Mesendoderm (in vitro differentiated cells): ENCODE measurements around the gene EPHB2.

Experiments
- DNase-seq: peaks from one replicate; pipeline ENCODE4 v3.0.0; 2013
- H2AK5ac ChIP-seq: 2 replicates; pipeline ENCODE4 v1.6.1; 2013; ENCODE audit warnings: low read length, inconsistent platforms
- H2BK120ac ChIP-seq: 2 replicates; pipeline ENCODE4 v1.6.1; 2013; ENCODE audit warnings: low read depth, mild to moderate bottlenecking, low read length, moderate library complexity, mixed read lengths
- H2BK15ac ChIP-seq: replicated peaks from 2 replicates; pipeline ENCODE4 v1.6.1; 2013; ENCODE audit warnings: low read depth, mild to moderate bottlenecking, moderate library complexity
- H2BK5ac ChIP-seq: 2 replicates; pipeline ENCODE4 v1.6.1; 2013; ENCODE audit warnings: low read length, inconsistent platforms
- H3K18ac ChIP-seq: 2 replicates; pipeline ENCODE4 v1.6.1; 2013; ENCODE audit warnings: mild to moderate bottlenecking, low read length, mixed read lengths
- H3K23ac ChIP-seq: one replicate; pipeline ENCODE4 v1.6.1; 2013; ENCODE audit warnings: low read length
- H3K27ac ChIP-seq: 2 replicates; pipeline ENCODE4 v1.5.1; 2013; ENCODE audit warnings: low read depth, mild to moderate bottlenecking, inconsistent platforms, low read length, moderate library complexity
- H3K27me3 ChIP-seq: 2 replicates; pipeline ENCODE4 v1.6.1; 2013; ENCODE audit warnings: low read length, control low read depth, mild to moderate bottlenecking, inconsistent platforms; ENCODE audit not compliant: insufficient read depth, poor library complexity
- H3K36me3 ChIP-seq: 2 replicates; pipeline ENCODE4 v1.6.1; 2013; ENCODE audit warnings: low read length, inconsistent platforms; ENCODE audit not compliant: control insufficient read depth, insufficient read depth
- H3K4ac ChIP-seq: one replicate; pipeline ENCODE4 v1.6.1; 2013; ENCODE audit warnings: low read depth, mild to moderate bottlenecking, low read length, moderate library complexity
- H3K4me1 ChIP-seq: 2 replicates; pipeline ENCODE4 v1.6.1; 2013; ENCODE audit warnings: low read depth, low read length, inconsistent platforms; ENCODE audit not compliant: control insufficient read depth
- H3K4me2 ChIP-seq: 2 replicates; pipeline ENCODE4 v1.6.1; 2013; ENCODE audit warnings: low read length
- H3K4me3 ChIP-seq: 2 replicates; pipeline ENCODE4 v1.5.1; 2013; ENCODE audit warnings: mild to moderate bottlenecking, low read length
- H3K56ac ChIP-seq: one replicate; pipeline ENCODE4 v1.6.1; 2013; ENCODE audit warnings: low read length
- H3K79me1 ChIP-seq: 2 replicates; pipeline ENCODE4 v1.6.1; 2013; ENCODE audit warnings: low read length, inconsistent platforms
- H3K79me2 ChIP-seq: 2 replicates; pipeline ENCODE4 v1.6.1; 2013; ENCODE audit warnings: mild to moderate bottlenecking, low read length; ENCODE audit not compliant: control insufficient read depth, insufficient read depth
- H3K9ac ChIP-seq: 2 replicates; pipeline ENCODE4 v1.6.1; 2013; ENCODE audit warnings: low read length, inconsistent platforms
- H4K5ac ChIP-seq: one replicate; pipeline ENCODE4 v1.6.1; 2013; ENCODE audit warnings: low read length
- H4K8ac ChIP-seq: one replicate; pipeline ENCODE4 v1.6.1; 2013; ENCODE audit warnings: low read depth, mild to moderate bottlenecking, control low read depth, low read length, moderate library complexity
- WGBS: extraction: QIAGEN DNeasy Blood & Tissue Kit; methylation state at CpG from one replicate; pipeline ENCODE4 v1.1.7; 2013; ENCODE audit warnings: low lambda C conversion rate, missing lambda C conversion rate; ENCODE audit not compliant: insufficient coverage; ENCODE audit errors: extremely low coverage; 5-methylcytosine and 5-hydroxymethylcytosine counted together

The EPHB2 gene

GRCh38 chr1:22751124-22751531 lies 40.5 kb downstream of the EPHB2 start:
- Histone ChIP-seq H3K27me3 (no peaks in the 10 kb centered on the region), H4K8ac (no peak overlapping the region), H3K4me1 (peaks cover 8% of the 10 kb centered on the region), H2BK5ac (no peak overlapping the region), H3K18ac (no peak overlapping the region), H3K4ac (no peak overlapping the region), H3K79me2 (no peaks in the 10 kb centered on the region), H4K5ac (no peak overlapping the region), H2BK15ac (no peak overlapping the region), H2BK120ac (no peak overlapping the region), H3K27ac (no peak overlapping the region), H3K9ac (no peak overlapping the region), H3K4me2 (no peak overlapping the region), H3K36me3 (no peaks in the 10 kb centered on the region), H3K23ac (no peak overlapping the region), H3K4me3 (no peak overlapping the region), H3K79me1 (no peaks in the 10 kb centered on the region), H3K56ac (no peak overlapping the region), H2AK5ac (no peak overlapping the region)
- DNase-seq, result no peak
- WGBS, result no CpG with 5 or more reads among the region's 6 CpGs

DNA sequence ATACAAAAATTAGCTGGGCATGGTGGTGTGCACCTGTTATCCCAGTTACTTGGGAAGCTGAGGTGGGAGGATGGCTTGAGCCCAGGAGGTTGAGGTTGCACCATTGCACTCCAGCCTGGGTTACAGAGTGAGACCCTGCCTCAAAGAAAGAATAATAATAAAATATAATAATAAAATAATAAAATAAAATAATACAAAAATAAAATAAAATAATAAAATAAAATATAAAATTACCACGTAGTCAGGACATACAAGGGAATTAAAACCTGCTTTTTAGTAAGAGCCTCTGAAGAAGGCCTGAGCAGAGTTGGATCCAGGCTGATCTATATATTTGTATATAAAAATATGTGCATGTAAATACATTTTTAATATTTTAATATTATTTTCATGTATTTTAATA lies 41.7 kb downstream of the EPHB2 start:
- Histone ChIP-seq H2BK120ac (no peak overlapping the region), H3K4ac (no peak overlapping the region), H3K4me3 (no peak overlapping the region), H2BK15ac (no peak overlapping the region), H3K27me3 (no peaks in the 10 kb centered on the region), H3K4me1 (no peaks in the 10 kb centered on the region), H2AK5ac (no peak overlapping the region), H3K18ac (no peak overlapping the region), H4K5ac (no peak overlapping the region), H4K8ac (no peak overlapping the region), H3K36me3 (no peaks in the 10 kb centered on the region), H3K23ac (no peak overlapping the region), H3K56ac (no peak overlapping the region), H3K79me1 (no peaks in the 10 kb centered on the region), H2BK5ac (no peak overlapping the region), H3K27ac (no peak overlapping the region), H3K79me2 (no peaks in the 10 kb centered on the region), H3K9ac (no peak overlapping the region), H3K4me2 (no peak overlapping the region)
- no CpG with 5 or more reads among the region's 1 CpG for WGBS
- DNase-seq, result no peak

DNA sequence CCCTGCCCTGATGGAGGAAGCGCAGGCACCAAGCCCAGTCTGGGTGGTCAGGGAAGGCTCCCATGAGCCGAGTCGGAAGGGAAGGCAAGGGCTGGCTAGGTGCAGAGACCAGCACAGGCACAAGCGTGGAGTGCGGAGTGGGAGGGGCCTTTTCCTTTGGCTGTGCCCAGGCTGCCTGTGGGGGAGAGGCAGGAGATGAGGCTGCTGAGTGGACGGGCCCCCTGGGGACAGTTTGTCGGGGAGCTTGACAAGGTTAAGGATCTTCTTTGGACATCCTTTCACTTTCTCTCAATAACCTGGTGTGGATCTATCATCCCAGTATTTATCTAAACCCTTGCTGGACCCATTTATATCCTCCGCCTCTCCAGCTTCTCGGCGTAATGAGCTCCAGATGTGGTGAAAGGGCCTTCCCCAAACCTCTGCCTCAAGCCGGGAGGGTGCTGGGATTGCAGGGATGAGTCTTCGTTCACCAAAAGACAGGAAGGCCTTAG lies 42.9 kb downstream of the EPHB2 start:
- no peak for DNase-seq
- H3K27me3 ChIP-seq, result no peaks in the 10 kb centered on the region
- no peak overlapping the region for H3K4ac ChIP-seq
- H3K27ac ChIP-seq, result no peak overlapping the region
- H3K9ac ChIP-seq, result no peak overlapping the region
- H3K23ac ChIP-seq, result no peak overlapping the region
- H3K4me2 ChIP-seq, result no peak overlapping the region
- no peaks in the 10 kb centered on the region for H3K36me3 ChIP-seq
- H3K79me2 ChIP-seq, result no peaks in the 10 kb centered on the region
- H3K18ac ChIP-seq, result no peak overlapping the region
- no peaks in the 10 kb centered on the region for H3K79me1 ChIP-seq
- no peak overlapping the region for H4K8ac ChIP-seq
- WGBS, result no CpG with 5 or more reads among the region's 12 CpGs
- no peak overlapping the region for H2BK5ac ChIP-seq
- H4K5ac ChIP-seq, result no peak overlapping the region
- no peak overlapping the region for H2AK5ac ChIP-seq
- H2BK120ac ChIP-seq, result no peak overlapping the region
- no peaks in the 10 kb centered on the region for H3K4me1 ChIP-seq
- H3K56ac ChIP-seq, result no peak overlapping the region
- H2BK15ac ChIP-seq, result no peak overlapping the region
- no peak overlapping the region for H3K4me3 ChIP-seq

DNA sequence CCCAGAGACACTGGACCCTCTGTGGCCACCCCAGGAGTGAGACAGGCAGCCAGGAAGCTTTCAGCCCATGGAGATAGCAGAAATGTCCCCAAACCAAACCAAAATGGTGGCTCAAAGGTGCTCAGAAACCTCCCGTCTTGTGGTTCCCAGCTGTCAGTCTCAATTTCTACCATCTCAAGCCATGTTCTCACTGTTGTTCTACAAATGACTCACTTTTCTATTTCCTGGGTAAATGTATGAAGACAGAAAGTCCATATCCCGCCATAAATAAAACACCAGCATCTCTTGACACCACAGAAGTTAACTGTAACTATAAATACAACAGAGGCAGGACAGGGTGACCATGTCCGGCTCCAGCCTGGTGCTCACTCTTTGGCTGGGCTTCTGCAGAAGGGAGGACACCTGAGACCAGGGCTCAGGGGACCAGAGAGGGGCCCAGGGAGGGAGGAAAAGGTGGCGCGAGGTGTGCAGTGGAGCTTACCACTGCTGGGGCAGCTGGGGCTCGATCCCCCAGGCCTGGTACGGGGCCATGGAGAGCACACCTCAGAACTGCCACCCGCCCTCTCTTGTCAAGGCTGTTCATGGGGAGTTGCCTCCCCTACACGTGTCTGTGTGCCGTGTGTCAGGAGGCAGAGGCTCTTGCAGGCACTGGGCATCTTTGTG lies 43.6 kb downstream of the EPHB2 start:
- Histone ChIP-seq H3K23ac (no peak overlapping the region), H3K79me1 (no peaks in the 10 kb centered on the region), H2BK5ac (no peak overlapping the region), H3K36me3 (no peaks in the 10 kb centered on the region), H4K5ac (no peak overlapping the region), H3K56ac (no peak overlapping the region), H3K4me3 (no peak overlapping the region), H3K4me2 (no peak overlapping the region), H2AK5ac (no peak overlapping the region), H3K9ac (no peak overlapping the region), H3K27me3 (no peaks in the 10 kb centered on the region), H3K4me1 (no peaks in the 10 kb centered on the region), H3K18ac (no peak overlapping the region), H2BK15ac (no peak overlapping the region), H3K79me2 (no peaks in the 10 kb centered on the region), H3K4ac (no peak overlapping the region), H4K8ac (no peak overlapping the region), H3K27ac (no peak overlapping the region), H2BK120ac (no peak overlapping the region)
- WGBS, result no CpG with 5 or more reads among the region's 10 CpGs
- no peak for DNase-seq

DNA sequence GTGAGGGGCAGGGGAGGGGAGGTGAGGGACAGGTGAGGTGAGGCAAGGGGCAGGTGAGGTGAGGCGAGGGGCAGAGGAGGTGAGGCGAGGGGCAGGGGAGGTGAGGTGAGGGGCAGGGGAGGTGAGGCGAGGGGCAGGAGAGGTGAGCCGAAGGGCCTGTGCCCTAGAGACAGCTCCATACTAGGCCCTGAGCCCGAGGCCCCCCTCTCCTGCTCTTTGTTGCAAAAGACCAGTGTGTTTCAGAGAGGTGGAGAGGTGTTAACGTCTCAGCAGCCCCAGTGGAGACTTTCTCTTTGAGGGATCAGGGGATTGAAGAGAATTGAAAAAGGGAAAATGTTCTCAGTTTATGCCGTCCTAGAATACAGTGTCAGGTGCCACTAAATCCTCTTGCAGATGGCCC lies 44.2 kb downstream of the EPHB2 start:
- H4K5ac ChIP-seq, result no peak overlapping the region
- no peak overlapping the region for H2AK5ac ChIP-seq
- no peak overlapping the region for H4K8ac ChIP-seq
- no peak overlapping the region for H3K4ac ChIP-seq
- H2BK120ac ChIP-seq, result no peak overlapping the region
- no peak overlapping the region for H3K18ac ChIP-seq
- no peaks in the 10 kb centered on the region for H3K79me2 ChIP-seq
- no peak overlapping the region for H3K4me2 ChIP-seq
- H3K56ac ChIP-seq, result no peak overlapping the region
- no peak overlapping the region for H2BK5ac ChIP-seq
- no peaks in the 10 kb centered on the region for H3K36me3 ChIP-seq
- no peak overlapping the region for H2BK15ac ChIP-seq
- no peaks in the 10 kb centered on the region for H3K4me1 ChIP-seq
- WGBS, result no CpG with 5 or more reads among the region's 7 CpGs
- no peak overlapping the region for H3K27ac ChIP-seq
- DNase-seq, result no peak
- no peak overlapping the region for H3K9ac ChIP-seq
- H3K79me1 ChIP-seq, result no peaks in the 10 kb centered on the region
- no peak overlapping the region for H3K4me3 ChIP-seq
- H3K23ac ChIP-seq, result no peak overlapping the region
- H3K27me3 ChIP-seq, result no peaks in the 10 kb centered on the region

GRCh38 chr1:22755641-22756040 lies 45.0 kb downstream of the EPHB2 start:
- Histone ChIP-seq H3K27me3 (no peaks in the 10 kb centered on the region), H2BK15ac (no peak overlapping the region), H3K36me3 (no peaks in the 10 kb centered on the region), H3K79me2 (no peaks in the 10 kb centered on the region), H3K18ac (no peak overlapping the region), H2BK120ac (no peak overlapping the region), H2AK5ac (no peak overlapping the region), H3K4me2 (no peak overlapping the region), H4K8ac (no peak overlapping the region), H4K5ac (no peak overlapping the region), H3K27ac (no peak overlapping the region), H2BK5ac (no peak overlapping the region), H3K23ac (no peak overlapping the region), H3K56ac (no peak overlapping the region), H3K4ac (no peak overlapping the region), H3K79me1 (no peaks in the 10 kb centered on the region), H3K4me1 (no peaks in the 10 kb centered on the region), H3K9ac (no peak overlapping the region), H3K4me3 (no peak overlapping the region)
- no CpG with 5 or more reads among the region's 5 CpGs for WGBS
- DNase-seq, result no peak
